GM19043 (cell line): ENCODE measurements around the gene MGST2.
A peak's percentile ranks its signal among the peaks of the same experiment; 100 is the strongest.
"Not testable (repeated sequence)": the region's sequence is repeated elsewhere in the genome, so short reads cannot be mapped to it uniquely, and the experiment has no call there.

Experiments used
- ATAC-seq: cut with Tn5 transposase; IDR thresholded peaks from one replicate; pipeline ENCODE4 v1.9.1; 2021; ENCODE audit warnings: low read depth; ENCODE audit not compliant: unreplicated experiment

MGST2 gene

DNA sequence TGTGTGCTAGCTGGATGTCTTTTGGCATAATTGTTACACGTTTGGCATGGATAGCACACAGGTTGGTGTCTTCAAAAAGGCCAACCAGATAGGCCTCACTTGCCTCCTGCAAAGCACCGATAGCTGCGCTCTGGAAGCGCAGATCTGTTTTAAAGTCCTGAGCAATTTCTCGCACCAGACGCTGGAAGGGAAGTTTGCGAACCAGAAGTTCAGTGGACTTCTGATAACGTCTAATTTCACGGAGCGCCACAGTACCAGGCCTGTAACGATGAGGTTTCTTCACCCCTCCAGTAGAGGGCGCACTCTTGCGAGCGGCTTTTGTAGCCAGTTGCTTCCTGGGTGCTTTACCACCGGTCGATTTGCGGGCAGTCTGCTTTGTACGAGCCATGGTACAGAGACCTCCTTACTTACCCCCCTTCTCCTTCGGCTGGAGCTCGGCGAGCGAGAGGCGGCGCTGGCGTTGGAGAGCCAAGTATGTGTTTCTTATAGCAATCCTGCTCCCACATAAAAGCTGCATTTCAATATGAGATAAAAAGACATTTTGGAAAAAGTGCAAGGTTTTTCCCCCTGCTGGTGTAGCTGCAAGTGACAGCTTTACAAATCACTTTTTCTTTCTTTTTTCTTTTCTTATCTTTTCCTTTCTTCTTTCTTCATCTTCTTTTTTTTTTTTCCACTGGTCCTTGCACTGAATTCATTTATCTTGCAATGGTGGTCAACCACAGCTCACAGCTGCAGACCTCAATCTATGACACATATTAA, 32.7 kb downstream of the MGST2 start:
- ATAC-seq, result not testable (repeated sequence)

DNA sequence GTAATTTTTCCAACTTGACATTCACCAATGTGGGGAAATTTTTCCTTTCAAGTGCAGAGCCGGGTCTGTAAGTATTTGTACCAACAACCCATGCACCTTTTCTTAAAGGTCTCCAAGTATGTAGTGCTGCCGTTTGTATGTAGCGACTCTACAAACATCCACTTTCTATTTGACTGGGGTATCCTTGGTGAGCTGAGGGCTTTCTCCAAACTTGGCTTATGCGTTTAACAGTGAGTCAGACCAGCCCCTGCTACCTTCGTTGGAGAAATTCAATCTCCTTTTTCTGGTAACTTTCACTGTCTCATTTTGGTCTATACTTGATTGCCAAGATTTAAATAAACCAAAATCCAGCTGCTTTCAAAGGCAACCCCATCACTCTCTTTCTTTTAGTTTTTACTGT, 34.9 kb downstream of the MGST2 start:
- no peak for ATAC-seq

DNA sequence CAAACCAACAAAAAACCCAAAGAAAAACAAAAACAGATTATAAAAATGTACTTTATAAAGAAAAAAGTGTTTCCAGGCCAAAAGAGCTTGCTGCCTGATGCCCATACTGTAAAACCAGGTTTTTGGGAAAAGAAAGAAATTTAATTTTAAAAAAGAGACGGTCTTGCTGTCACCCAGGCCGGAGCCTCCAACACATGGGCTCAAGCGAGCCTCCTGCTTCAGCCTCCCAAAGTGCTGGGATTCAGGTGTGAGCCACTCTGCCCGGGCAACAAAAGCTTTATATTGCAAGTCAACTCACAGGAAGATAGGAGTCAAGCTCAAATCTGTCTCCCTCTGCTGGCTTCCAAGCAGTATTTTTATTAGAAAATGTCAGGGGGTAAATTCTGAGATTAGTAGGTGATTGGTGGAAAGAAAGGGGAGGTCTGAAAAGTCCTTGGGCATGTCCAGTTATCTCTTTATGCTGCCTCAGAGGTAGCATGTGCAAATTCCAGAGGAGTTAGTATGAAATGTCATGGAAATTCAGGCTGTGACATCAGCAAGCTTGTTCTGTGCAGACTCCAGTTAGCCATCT, 39.4 kb downstream of the MGST2 start:
- no peak for ATAC-seq

DNA sequence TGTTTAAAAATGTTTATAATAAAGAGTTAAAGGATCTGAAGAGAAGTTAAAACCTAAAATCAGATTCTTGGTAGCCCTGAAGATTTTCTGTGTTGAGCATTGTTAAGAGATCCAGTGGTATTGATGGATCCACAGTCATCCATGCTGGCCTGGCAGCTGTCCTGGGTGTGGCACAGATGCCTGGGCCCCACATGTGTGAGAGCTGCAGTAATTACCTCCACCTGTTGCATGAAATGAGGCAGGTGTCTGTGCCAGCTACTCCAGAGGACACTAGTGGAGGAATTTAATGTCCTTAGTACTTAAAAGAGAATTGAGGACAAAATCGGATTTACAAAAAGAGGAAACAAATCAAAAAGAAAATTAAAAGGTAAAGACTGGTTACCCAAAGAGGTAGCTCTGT, 44.0 kb downstream of the MGST2 start:
- no peak for ATAC-seq

DNA sequence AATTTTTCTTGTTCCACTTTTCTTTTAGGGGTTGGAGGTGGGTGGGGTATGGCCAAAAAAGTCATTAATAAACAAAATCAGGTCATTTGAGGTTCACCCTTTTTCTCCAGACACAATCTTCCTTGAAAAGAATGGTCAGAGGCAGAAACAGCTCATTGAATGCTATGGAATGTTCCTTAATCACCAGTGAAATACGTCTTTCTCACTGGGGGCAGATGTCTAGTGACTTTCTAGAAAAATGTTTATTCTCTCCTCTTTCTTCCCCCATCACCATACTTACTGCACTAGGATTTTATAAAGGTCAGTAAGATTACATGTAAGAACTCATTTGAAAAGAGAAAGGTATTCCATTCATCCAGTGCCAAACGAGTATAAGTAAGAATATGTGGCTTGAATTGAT, 44.5 kb downstream of the MGST2 start:
- ATAC-seq, result no peak

DNA sequence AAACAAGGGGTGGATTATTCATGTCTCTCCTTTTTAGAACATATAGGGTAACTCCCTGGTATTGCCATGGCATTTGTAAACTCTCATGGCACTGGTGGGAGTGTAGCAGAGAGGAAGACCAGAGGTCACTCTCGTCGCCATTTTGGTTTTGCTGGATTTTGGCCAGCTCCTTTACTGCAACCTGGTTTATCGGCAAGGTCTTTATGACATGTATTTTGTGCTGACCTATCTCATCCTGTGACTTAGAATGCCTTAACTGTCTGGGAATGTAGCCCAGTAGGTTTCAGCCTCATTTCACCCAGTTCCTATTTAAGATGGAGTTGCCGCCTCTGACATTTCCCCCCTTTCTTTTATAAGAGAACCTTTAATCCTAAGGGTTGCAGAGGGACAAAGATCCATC, 45.8 kb downstream of the MGST2 start:
- ATAC-seq, result no peak

DNA sequence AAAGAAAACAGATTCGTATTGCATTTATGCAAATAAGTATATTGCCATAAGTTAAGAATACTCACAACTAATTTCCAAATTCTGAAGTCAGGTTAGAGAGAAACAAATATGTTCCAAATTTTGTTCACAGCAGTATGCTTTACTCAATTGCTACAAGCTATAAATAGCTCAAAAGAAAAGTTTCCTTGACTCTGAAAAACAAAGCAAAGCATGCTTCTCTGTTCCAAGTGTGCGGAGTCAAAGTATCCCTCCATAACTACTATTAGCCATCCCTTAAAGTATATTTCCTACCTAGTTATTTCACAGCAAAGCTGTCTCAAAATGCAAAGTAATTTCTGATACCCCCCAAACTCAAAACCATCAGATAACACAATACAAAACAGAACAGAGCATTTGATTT, 47.3 kb downstream of the MGST2 start:
- ATAC-seq, result no peak

DNA sequence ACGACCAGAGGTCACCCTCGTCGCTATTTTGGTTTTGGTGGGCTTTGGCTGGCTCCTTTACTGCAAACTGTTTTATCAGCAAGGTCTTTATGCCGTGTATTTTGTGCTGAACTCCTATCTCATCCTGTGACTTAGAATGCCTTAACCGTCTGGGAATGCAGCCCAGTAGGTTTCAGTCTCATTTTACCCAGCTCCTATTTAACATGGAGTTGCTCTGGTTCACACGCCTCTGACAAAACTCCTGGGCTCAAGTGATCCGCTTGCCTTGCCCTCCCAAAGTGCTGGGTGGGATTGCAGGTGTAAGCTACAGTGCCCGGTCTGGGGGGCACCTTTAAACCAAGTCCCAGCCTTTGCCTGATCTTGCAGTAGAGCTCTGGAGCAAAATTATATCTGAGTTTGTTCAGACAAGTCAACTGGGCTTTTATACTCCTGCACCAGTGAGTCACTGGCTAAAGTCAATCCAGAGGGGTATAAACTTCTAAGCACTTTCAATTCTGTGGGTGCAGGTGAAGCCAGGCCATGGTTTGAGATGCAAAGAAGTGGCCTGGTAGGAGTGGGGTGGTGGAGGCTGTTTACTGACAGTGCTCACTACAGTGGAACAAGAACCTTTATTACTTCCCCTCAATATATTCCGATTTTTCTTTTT, 50.2 kb downstream of the MGST2 start:
- no peak for ATAC-seq

DNA sequence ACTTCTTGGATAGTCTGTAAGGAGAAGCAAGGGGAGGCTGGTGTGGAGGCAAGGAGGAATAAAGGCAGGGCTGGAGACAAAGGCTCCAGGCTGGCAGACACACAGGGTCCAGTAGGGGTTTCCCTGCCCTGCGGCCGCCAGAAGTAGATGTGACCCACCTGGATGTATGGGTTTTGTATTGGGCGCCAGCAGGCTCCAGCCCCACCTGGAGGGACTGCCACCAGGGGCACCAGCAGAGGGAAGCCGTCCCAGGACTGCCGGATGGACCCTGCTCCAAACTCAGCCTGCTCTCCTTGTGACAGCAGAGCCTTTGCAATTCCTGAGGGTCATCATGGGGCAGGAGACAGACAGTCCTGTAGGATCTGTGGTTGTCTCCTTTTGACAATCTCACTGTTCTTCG, 52.7 kb downstream of the MGST2 start:
- no peak for ATAC-seq

DNA sequence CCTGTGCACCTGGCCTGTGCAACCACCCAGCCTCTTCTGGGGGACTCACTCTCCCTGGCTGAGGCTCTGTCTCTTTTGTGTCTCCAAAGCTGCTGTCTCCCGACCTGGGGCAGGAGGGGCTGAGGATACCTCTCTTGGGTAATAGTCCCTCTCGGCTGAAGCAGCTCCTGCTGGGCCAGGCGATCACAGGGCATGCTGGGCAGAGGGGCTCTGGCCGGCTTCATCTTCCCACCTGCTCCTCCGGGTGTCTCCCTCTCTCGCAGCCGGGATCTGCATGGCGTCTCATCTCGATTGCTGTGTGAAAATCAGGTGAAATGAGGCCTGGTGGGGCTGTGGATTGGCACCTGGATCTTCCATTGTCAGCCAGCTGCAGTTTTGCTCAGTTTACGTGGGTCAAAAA, 53.2 kb downstream of the MGST2 start:
- no peak for ATAC-seq

DNA sequence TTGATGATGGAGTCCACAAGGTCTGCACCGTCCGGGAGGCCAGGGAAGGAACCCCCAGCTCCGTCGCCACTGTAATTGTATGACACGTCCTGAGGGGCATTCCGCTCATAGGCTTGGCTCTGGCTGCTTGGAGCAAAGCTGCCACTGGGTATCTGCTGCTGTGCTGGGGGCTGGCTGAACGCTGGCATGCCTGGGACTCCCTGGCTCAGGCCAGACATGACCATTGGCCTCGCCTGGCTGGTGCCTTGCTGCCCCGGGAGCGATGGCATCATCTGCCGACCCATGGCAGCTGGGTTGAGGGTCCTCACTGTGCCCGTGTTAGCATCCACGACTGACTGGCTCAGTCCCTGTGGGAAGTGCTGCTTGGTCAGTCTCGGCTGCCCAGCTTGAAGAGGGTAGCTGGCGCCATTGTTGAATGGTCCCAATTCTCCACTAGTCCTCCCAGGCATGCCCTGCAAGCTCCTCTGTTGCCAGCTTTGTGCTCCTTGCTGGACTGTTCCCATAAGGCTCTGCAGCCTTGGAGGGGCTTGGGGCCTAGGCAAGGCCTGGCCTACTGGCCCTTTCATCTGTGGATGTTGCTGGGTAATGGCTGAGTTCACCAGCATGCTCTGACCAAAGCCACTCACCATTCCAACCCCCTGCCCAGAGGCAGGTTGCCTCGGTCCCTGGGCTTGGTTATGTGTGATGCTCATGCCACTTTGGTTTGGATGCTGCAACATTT, 53.9 kb downstream of the MGST2 start:
- ATAC-seq, result no peak

DNA sequence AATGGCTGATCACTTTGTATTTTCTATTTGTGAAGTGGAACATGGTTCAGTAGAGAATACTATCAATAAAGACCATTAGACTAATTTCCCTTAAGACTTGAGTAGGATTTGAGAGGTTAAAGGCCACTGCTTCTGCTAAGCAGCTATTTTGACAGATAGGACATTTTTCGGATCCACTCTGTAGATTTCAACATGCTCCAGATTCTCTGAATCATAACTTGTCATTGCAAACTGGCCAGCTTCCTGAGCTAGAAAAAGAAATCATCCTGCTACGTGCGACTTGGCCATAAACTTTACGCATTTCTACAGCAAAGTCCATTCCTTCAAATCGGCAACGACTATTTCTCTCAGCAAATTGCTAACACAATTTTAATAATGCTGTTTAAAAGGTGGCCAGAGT, 55.2 kb downstream of the MGST2 start:
- no peak for ATAC-seq

DNA sequence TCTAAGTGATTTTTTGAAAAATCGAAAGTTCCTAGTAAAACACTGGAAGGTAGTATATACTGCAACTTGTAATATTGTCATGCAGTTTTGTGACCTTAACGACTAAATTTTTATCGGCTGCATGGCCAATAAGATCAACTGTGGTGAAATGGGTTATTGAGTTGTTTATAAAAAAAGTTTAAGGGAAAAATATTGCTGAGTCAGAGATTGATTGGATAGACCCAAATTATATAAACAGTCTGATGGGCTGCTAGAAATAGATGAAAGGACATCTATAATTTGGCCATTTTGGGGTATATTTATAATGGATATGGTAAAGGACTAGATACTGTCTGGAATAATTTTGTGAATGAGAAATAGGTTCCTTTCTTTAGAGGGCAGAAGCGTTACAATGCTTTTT, 56.2 kb downstream of the MGST2 start:
- ATAC-seq, result no peak

DNA sequence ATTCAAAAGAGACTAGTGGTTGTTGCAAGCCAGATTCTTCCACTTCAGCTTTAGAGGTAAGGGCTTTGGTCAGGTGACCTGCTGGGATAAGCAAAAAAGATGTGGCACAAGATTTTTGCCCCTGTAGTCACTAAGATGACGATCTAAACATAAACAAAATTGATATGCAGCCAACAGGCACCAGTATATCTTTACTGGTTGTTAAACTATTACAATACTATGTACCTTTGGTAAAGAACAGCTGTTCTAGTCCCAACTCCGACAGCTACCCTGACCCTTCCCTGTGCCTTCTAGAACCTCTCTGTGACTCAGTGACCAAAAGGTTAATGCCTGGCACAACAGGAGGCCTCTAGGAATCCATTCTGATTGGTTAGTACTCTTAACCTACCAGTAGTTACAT, 59.6 kb downstream of the MGST2 start:
- no peak for ATAC-seq

DNA sequence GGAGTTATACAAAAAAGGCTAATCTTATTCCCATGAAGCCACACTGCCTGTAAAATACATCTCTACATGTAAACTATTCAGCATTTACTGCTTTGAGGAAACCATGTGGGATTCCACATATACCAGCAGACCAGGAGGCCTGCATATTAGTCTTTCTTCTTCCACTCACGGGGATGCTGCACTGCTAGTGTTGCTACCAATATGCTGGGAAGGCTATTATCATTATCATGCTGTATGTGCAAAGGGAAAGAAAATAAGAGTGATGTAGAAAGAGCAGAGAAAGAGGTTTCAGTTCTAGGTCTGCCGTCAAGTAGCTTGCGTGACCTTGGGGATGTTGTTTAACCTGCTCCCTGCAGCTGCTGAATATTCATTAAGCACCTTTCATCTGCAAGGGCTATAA, 61.0 kb downstream of the MGST2 start:
- no peak for ATAC-seq

DNA sequence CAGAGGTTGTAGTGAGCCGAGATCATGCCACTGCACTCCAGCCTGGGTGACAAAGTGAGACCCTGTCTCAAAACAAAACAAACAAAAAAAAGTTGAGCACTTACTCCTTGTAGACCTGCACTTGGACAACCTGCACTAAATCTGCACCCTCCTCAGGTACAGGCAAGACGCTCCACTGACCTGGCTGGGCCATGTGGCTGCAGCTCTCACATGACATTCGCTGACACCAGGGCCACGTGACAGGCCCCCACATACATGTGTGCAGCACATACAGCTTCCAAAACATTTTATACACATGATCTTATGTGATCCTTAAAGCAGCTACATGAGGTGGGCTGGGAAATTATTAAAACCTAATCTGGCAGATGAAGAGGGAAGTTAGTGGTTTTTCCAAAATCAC, 62.5 kb downstream of the MGST2 start:
- ATAC-seq, result no peak

DNA sequence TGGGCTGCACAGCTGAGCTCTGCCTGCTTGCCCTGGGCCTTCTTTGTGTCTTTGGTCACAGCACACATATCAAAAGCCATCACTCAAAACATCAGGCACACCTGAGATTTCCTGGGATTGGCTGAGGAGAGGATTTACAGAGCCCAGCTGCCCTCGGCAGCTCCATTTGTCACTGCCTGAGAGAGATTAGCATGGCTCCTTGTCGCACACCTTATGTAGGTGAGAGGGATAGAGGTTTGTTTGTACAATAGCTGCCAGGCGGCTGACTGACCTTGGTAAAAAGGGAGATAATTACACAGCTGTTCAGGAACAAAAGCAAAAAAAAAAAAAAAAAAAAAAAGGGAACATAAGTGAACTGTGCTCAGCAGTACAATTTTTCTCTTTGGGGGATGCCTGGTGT, 63.2 kb downstream of the MGST2 start:
- no peak for ATAC-seq

DNA sequence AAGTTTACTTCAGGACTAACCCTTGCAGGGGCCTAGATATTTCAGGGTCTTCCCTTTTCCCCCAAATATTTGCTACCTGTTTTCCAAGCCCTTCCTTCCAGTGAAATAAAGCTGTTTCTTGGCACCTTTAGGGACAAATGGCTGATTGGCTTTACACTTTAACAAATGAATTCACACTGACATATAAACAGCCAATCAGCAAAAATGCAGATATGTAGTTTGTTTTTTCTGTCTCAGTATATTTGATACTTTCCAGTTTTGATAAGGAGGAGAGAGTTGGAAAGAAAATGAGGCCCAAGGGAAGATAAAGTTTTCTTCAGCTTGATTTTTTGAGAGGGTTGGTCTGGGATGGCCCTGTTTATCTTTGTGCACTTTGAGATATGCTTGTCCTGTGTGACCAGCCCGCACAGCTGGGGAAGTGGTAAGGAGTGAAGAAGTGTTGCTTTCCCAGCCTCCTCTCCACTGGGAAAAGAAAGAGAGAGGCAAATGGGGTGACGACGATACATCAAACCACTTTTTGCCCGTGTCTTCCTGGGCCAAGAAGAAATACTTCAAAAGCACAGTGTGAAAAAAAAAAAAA, 67.5 kb downstream of the MGST2 start:
- ATAC-seq, result no peak

DNA sequence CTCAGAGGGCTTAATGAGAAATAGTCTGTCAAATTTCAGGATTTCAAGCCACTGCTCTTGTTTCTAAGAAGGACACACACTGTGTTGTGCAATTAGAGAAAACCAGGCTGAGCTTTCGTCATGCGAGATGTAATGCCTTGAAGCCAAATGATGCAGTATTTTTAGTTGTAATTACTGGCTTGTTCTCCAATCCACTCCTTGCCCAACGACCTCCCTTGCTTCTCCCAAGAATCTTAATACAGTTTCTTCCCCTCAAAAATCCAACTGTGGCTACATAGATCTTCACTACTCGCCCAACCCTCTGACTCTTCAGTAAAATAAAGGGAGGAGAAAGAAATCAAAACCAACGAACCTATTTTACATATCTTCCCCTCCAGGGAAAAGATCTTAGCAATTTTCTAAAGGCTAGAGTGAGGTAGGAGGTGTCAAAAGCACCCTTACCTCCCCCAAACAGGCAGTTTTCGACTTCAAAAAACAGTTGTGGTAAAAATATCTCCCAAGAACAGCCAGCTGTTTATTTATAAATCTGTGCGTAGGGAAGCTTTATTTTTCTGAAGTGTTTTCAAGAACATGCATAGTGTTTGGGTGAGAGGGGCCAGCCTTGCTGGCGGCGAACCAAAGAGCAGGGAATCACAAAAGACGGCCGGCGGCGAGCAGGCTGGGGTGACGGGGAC, 68.7 kb downstream of the MGST2 start:
- no peak for ATAC-seq

DNA sequence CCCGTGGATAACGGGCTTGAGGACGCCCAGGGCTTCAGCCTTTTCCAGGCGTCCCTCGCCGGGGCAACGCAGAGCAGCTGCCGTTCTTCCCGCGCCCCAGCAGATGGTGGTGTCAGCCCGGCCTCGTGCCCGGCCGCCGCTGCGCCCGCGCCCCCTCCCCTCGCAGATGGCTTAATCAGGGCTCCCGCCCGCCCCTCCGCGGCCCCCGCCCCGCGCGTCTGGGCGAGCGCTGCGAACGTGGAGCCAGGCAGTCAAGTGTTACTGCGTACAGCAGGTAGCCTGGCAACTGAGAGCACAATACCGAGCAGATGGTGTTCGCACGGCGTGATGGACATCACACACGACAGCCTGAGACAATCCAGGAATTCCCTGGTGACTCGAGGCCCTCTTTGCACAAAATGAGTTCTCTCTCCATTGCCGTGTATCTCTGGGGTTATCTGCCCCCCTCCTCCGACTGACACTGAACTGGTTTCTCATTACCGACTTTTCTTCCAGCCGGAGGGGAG, 69.3 kb downstream of the MGST2 start:
- ATAC-seq, result peak; percentile 49
